Fibroblast of upper back skin (primary cell): ENCODE results near the gene ALG5.

Experiments used
- DNase-seq: peaks from one replicate; pipeline ENCODE4 v3.0.0-alpha.2; 2013

ALG5 gene

DNA sequence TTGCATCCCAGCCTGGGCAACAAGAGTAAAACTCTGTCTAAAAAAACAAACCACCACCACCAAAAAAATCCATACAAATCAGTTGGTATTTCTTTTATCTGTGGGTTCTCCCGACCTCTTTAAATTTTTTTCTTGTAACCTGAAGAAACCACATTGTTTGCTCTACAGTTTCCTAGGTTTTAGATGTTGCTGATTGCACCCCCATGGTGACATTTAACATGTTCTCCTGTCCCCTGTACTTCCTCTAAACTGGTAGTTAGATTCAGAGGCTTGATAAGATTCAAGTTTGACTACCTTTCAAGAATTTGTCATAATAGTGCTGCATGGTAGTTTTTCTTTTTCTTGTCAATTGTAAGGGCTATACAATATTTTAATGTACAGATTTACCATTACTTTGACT is 24.0 kb downstream of the ALG5 start:
- no peak for DNase-seq

DNA sequence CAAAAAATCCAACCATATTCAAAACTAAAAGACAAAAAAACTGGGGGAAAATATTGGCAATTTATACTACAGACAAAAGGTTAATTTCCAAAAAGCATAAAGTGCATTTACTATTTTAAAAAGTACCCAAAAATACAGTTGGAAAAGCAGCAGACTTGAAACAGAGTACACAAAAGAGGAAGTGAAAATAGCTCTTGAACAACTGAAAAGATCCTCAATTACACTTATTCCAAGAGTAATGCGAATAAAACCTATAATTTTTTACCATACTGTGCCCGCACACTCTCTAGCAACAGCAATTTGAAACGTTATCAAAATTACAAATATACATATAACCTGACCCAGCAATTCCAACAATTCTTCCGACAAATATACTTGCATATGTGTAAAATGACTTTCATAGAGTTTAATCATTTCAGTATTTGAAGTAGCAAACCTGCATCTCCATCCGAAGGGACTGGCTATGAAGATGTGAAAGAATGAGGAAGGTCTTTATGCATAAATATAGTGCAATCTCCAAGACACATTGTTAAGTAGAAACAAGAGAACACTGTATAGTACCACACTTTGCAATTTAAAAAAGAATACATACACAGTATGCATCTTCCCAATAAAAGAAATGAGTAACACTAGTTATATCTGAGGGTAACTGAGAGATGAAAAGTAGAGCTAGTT is 25.4 kb downstream of the ALG5 start:
- no peak for DNase-seq

DNA sequence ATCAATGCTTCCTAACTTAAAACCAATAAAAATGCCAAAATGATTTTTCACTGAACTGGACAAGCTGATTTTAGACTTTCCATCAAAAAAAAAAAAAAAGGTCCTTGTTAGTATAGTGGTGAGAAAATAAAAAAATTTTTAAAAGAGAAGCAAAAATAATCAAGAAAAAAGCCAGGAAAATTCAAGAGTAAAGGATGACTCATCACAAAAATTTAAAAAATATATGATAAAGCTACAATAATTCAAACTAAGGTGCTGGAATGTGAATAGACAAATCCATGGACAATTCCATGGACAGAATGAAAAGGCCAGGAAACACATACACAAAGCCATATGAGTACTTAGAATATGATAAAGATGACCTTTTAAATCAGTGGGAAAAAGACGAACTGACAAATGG is 26.1 kb downstream of the ALG5 start:
- no peak for DNase-seq

DNA sequence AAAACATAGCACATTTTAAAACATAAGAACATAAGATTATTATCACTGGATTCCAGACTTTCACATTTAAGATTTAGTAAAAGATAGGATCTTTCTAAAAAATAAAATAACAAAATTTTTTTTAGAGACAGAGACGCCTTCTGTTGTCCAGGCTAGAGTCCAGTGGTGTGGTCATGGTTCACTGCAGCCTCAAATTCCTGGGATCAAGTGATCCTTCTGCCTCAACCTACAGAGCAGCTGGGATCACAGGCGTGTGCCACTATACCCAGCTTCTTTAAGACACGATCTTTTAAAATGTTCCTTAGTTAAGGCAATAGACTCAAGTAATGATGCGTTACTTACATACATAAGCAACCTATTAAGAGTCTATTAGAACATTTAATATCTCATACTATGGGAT is 32.7 kb downstream of the ALG5 start:
- DNase-seq = no peak

DNA sequence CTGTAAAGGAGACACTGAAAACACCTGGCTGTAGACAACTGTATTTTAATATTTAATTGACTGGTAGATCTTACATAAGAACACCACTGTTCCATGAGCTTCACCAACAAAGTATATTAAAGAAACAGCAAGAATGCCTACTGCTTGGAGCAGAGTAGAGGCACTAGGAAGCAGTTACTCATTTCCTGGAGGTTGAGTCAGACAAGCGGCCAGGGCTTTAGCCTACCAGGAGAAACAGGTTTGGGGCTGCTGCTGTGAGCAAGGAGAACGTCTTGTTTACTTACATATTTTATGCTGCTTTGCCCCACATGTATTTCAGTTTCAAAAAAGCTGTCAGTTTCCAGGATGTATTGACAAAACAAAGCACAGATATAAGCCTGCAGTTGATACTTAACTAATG is 33.4 kb downstream of the ALG5 start:
- peak; percentile 60 for DNase-seq

DNA sequence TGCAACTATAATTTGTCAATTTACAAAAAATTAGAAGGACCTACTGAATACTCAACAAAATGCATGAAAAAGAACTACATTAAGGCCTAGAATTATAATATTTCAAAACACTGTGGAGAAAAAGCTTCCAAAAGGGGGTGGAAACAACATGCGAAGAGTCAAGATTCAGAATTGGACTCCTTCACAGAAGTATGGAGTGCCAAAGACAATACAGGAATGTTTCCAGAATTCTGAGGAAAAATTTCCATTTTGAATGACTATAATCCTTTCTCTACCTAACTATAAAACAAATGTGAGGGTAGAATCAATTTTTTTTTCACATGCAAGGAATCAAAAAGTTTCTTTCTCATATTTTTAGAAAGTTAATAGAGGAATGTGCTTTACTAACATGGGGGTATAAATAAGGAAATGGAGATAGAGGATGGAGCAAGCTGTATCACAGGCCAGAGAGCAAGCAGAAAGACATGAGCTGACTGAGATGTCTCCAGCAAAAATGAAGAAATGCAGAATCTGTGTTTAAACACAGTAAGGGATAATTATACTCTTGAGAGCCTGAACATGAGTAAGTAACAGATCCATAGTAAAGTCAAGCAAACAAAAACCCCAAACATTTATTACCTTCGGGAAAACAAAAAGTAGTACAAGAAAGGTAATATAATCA is 39.6 kb downstream of the ALG5 start:
- DNase-seq = no peak

DNA sequence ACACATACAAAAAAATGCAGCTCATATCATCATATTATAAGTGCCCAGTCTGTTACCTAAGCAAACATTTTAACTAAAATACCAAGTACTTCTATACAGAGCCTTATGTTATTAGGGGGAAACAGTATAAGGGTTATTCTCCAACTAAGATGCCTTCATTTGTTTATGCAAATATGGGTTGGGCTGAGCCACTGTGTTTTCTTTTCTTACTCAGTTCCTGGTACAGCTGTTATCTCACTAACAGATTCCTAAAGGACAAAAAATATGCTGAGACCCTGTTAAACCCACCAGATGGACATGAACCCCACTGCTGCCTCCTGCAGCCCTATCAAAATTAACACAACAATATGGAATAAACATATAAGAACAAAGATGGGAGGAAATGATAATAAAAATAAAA is 44.6 kb downstream of the ALG5 start:
- DNase-seq = no peak

DNA sequence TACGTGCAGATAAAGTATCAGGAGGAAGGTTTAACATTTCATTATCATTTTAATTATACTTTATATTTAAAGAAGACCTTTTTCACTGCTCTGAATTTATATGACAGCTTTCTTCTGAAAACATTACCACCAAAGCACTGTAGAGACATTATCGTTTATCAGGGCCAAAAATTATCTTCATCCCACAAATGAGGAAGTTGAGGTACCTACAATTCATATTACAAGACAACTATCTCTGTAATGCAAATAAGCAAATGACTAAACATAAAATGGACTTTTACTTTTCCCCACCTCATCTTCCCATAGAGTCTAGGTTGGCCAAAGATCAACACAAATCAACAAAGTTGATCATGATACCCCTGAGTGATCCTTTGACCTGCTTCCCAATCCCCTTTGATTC is 48.2 kb downstream of the ALG5 start:
- no peak for DNase-seq

DNA sequence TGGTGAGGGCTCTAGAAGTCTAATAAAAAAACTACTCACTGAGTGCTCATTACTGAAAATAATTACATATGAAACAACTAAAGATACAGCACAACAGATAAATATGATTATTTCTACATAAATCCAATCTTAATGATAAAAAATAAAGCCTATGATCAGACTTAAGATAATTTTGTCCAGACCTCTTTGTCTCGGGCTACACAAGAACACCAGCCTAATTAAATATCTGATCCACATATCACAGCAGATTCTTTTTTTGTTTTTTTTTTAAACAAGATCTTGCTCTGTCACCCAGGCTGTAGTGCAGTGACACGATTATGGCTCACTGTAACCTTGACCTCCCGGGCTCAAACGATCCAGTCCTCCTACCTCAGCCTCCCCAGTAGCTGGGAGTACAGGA is 48.8 kb downstream of the ALG5 start:
- DNase-seq = no peak

DNA sequence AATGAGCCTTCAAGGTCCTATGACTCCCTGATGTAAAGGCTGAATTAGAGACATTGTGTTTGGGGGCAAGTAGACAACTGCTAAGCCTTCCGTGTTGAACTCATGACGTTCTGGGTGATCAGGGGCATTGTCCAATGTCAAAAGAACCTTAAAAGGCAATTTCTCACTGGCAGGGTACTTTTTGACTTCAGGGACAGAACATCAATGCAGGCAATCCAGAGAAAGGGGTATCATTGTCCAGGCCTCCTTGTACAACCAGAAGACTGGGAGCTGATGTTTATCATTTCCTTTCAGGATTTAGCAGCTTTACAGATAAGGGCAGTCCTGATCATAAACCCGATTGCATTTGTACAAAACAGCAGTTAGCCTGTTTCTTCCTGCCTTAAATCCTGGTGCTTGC is 54.1 kb downstream of the ALG5 start:
- DNase-seq = no peak

DNA sequence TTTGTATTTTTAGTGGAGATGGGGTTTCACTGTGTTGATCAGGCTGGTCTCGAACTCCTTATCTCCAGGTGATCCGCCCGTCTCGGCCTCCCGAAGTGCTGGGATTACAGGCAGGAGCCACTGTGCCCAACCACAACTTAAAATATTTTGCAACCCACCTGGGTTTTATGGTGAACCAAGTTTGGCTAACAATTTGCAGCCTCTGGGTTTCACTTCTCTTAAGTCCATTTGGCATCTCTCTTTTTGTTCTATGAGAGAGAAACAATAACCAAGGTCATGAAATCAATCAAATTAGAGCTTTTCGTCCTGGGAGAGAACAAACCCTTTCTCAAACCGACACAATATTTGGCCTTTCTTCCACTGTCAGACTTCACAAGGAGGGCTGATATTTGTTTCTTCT is 73.5 kb downstream of the ALG5 start:
- DNase-seq = no peak

DNA sequence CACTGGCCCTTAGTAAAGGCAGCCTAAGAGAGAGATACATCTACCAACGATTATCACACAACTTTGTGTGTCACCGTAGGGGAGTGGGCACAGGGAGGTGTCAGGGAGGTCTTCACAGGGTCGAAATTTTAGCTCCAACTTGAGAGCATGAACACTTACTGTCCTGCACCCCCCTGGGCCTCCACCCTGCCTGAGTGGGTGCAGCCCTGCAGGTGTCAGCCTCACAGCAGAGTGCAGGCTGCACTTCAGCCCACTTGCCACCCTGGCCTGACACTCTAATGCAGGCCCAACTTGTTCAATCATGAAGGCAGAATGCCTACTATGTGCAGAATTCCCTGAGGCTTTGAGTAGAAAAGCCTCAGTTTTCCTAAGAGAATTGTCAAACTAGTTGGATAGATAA is 75.1 kb downstream of the ALG5 start:
- no peak for DNase-seq

DNA sequence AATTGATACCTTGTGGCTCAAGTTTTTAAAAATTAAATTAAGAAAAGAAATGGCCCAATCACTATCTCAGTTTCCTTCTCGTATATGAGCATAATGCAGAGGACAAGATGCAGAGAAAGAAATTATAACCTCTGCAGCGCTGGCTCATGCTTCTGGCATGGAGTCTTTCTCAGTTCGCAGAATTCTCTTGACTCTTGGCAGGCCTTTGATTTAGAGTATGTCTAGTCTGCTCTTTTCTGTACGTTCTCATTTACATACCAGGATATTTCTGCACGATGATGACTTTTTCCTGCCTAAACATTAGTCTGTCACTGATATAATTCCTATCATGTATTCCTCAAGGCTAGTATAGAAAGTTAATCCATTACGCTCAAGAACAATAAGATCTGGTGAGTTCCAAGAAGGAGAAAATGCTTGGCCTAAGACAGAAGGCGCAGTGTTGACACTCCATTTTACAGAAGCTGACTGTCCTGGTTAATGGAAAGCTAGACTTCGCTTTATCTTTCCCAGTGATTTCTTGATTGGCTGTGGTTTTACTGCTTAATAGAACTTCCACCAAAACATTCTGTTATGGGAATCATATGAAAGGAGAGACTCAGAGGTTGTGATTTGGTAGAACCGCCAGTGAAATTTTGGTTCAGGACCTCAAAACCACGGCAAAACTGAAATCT is 77.4 kb downstream of the ALG5 start:
- peak; percentile 40 for DNase-seq

DNA sequence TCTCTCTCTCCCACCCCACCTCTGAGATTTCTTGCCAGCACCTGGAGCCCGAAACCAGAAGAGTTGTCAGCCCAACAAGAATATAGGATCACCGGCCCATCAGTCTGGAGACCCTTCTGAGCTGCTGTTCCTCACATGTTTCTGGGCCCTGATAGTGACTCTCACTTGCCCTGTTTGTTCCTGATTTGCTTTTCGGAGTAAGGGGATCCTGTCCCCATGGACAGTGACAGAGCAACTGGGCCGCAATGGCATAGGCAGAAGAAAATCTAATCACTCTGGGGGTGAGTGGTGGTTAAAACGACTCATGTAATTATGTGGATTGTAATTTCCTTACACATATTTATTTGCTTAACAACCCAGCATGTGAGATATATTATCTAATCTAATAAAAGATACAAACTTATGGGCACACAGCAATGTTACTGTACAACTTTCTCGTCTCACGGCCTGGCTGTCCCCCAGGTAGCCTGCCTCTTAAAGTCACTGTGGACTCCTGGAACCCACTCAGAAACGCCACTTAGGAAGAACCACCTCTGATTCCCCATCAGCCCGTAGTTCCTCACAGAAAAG is 78.4 kb downstream of the ALG5 start:
- DNase-seq = no peak

DNA sequence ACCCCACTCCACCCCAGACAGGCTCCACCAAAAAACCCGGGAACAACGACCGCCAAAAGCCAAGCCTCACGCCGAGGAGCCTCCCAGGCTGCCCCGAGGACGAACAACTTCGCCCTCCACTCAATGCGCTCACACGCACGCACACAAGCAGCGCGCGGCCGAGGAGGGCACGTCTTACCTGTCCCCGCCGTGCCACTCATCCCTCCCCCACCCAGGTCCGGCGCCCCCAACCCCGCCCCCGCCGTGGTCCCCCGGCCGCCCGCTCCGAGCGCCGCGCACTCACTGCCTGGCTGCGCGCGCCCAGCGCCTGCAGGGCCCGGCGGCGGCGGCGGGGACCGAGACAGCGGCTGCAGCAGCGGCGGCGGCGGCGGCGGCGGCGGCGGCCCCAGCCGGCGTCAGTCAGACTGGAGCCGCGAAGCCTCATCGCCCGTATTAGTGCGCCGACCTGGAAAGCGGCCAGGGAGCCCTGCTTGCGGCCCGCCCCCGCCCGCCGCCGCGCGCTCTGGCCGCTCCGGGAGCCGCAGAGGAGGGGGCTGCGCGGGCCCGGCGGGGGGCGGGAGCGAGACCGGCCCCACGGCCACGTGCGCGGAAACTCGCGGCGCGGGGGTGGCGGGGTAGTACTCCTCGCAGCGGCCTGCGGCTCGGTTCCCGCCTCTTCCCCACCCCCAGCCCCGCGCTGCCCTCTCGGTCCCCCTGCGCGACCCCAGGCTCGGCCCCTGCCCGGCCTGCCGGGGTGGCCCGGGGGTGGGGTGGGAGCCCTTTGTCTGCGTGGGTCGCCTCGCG is 79.1 kb downstream of the ALG5 start, which contains the start of gene SMAD9:
Gene SMAD9, minus strand, starts transcription at position 406 of the 783 bp plus-strand sequence. CDS start 40,549 bp downstream, outside the sequence.
- peak; percentile 72 for DNase-seq

DNA sequence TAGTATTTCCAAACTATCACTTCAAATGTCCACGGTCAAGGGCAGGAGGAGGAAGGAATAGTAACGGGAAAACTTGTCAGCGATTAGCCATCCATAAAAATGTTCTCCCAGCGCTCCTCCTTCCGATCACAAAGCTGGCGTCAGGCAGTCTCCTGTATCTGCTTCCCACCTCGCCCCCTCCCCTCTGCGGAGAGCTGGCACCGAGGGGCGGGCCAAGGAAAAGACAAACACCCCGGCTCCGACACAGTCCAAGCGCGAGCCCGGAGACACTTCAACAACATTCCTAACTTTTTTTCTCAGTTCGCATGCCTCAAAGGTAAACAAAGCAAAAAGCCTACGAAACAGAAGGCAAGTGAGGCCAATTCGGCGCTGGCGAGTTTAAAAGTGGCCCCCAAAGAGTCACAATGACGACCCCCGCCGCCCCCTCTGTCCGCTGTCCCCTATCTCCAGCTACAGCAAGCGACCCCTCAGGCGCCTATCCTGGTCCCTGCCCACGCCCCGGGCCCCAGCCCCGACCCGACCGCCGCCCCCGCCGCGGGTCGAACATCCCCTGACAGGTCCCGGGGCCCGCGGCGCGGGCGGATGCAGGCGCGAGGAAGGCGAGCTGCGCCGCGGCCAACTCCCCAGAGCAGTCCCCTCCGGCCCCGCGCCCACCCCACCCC is 79.8 kb downstream of the ALG5 start:
- peak; percentile 35 for DNase-seq

DNA sequence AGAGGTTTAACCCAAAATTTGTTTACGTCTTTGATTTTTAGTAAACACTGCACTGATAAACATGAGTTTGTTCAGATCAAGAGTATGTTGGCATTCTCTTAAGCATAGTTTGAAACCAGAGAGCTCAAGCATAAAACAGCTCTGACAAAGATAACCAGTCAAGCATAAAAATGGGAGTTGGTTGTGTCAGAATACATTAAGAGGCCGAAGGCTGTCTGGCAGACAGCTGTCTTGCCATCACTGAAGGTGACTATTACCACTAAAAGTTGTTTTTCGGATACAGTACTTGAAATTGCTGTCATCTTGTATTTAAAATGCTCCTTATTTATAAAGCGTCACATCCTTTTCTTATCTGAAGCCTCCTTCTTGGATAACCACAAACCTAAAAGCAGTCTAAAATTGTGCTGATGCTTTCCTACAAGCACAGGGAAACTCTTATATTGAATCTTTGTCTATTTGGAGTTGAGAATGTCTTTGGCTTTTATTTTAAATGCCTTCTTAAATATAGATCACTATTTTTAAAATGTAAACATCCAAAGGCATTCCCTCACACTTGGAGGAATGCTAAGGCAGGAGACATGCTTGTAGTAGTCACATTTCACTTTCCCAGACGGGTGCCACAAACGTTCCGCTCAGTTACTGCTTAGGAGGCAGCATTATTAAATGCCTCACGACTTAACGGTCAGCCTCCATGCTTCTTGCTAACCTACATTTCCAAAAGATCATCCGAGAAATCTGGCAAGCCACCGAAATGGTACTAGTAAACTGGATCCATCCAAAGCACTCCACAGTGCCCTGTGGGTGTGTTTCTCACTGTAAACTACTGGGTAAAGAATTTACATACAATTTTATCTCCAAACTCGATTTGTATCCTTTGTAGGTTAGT is 80.7 kb downstream of the ALG5 start:
- peak; percentile 43 for DNase-seq

DNA sequence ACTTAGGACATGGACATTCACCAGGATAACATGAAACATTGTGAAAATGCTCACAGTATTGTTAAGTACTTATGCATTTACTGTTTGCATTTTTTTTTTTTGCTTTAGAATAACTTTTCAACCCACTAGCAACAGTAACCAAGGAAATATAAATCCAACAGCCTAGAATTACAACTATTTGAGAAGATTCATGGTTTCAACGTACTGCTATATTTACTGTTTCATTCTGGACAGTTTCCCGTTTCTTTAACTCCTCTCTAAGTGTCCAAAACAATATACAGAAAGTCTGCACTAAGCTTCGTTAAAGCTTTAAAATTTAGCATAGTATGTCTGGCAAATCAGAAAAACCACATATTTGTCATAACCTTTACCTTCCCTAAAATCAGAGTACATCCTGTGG is 81.8 kb downstream of the ALG5 start:
- no peak for DNase-seq

DNA sequence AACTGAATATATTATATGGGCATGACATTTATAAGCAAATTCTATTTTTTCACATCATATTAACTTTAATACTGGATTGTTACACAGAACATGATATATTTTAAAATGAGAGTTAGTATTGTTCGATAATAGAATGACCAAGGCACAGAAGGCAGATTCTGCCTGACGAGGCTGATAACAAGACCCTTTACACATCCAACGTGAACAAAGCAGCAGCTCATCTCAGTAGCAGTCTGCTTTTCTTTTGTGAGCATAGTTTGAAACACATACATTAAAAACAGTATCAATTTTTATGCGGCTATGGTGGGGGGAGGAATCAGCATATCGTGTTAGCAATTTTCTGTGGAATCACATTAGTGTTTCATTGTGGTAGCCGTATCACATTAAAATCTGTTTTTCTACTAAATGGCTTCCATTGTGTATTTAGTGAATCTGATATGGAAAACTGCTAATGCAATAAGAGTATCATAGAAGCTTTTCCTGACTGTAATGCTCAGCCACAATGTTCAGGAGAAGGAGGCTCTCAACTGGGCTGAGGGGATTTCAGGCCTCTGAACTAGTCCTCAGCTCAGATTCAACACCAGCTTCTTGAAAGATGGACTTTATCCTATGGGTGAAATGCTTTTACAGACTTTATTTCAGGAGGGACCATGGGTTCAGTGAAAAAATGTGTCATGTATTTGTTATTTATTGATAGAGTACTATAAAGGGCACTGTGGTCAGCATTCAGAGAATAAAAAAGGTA is 83.1 kb downstream of the ALG5 start:
- DNase-seq = no peak

DNA sequence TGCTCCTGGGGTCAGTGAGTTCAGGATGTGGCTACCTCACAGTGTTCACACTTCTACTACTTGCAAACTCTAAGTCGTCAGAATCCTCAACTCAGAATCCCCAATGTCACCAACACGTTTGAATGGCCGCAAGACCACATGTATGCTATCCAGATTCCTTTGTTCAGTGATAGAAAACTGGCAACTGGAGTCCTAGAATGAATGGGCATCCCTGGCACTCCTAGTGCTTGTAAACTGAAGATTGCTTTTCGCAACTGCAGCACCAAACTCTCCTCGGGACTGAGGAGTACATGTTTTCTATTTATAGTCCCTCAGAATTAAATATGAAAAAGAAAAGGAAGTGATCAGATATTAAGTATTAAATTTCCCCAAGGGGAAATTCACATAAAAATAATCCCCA is 84.0 kb downstream of the ALG5 start:
- DNase-seq = no peak

DNA sequence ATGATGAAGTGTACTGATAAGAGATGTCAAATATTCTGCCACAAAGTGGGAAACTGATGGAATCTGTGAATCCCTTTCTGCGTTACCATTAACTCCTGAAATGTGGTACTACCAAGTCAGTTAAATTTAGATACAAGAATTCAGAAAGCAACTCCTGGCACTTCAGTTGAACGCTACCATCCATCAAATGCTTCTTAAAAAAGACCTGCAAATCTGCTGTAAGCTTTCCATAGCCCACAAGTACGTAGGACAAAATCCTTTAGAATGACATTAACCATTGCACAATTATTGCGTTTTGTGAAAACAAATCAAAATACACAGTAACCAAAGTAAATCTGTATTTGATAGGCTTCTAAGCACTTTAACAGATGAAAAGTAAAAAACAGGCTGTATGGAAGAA is 84.5 kb downstream of the ALG5 start:
- no peak for DNase-seq
